Spinal cord (tissue), 10 donors: ENCODE measurements around the gene BCAT1. TPM values are rescaled to one million over a fixed set of nuclear protein-coding genes. Genes with fewer than 3 reads are reported as not detected.

ENCODE experiments used
- DNase-seq, 6 donors: peaks; one replicate each; pipeline versions ENCODE4 v3.0.0 to v3.0.0-alpha.2; 2013 to 2015; ENCODE audit warnings: low spot score in 6 of 6, low read depth in 4 of 6
- H3K27ac ChIP-seq: one replicate; pipeline ENCODE4 v1.5.1; 2013; ENCODE audit warnings: low read depth, low read length, control low read depth
- H3K27me3 ChIP-seq: one replicate; pipeline ENCODE4 v1.6.1; 2013; ENCODE audit warnings: low read length; ENCODE audit not compliant: control insufficient read depth, insufficient read depth
- H3K36me3 ChIP-seq: one replicate; pipeline ENCODE4 v1.6.1; 2013; ENCODE audit warnings: low read length; ENCODE audit not compliant: control insufficient read depth, insufficient read depth
- H3K4me1 ChIP-seq: one replicate; pipeline ENCODE4 v1.6.1; 2013; ENCODE audit warnings: low read length; ENCODE audit not compliant: control insufficient read depth, insufficient read depth
- H3K4me3 ChIP-seq: one replicate; pipeline ENCODE4 v1.5.1; 2013; ENCODE audit warnings: low read depth, low read length, control low read depth
- H3K9me3 ChIP-seq: one replicate; pipeline ENCODE4 v1.6.1; 2013; ENCODE audit warnings: low read length; ENCODE audit not compliant: control insufficient read depth, insufficient read depth
- WGBS: methylation state at CpG from one replicate; pipeline ENCODE4 v1.1.5; 2013; ENCODE audit warnings: missing lambda C conversion rate; ENCODE audit not compliant: insufficient coverage; 5-methylcytosine and 5-hydroxymethylcytosine counted together
- polyA plus RNA-seq, 2 donors: library from polyadenylated mRNA; unstranded; fragments of 120-200 nt; gene quantifications; one replicate each; pipeline ENCODE4 v1.2.1, GENCODE V29; 2013; ENCODE audit not compliant: insufficient read length in 2 of 2
- total RNA-seq, 2 donors: library from RNA; depleted of rRNA in 1 of 2; stranded (reverse); fragments of 120-200 nt in 1 of 2; fragments of >200 nt in 1 of 2; gene quantifications; one replicate each; pipeline versions ENCODE4 v1.2.3 to v1.2.4, GENCODE V29; 2013 to 2014
- donor health status: healthy.

BCAT1 gene
- total and polyA plus RNA-seq, 4 donors = 15.6 to 51.6 (median 29.1) TPM

GRCh38 chr12:24839268-24839791, 109.6 kb downstream of the BCAT1 start:
- H3K27me3 ChIP-seq = no peaks in the 10 kb centered on the region
- no peak overlapping the region for H3K27ac ChIP-seq
- H3K4me1 ChIP-seq = no peaks in the 10 kb centered on the region
- H3K9me3 ChIP-seq = no peaks in the 10 kb centered on the region
- 93% methylated on average over 7 of the region's 13 CpGs for WGBS
- DNase-seq = no peak
- H3K4me3 ChIP-seq = no peak overlapping the region
- H3K36me3 ChIP-seq = peaks cover 2% of the 10 kb centered on the region

GRCh38 chr12:24838531-24838950, 110.4 kb downstream of the BCAT1 start:
- WGBS = 80% methylated on average over 1 of the region's 2 CpGs
- Histone ChIP-seq H3K9me3 (no peaks in the 10 kb centered on the region), H3K27me3 (no peaks in the 10 kb centered on the region), H3K4me1 (no peaks in the 10 kb centered on the region), H3K27ac (no peak overlapping the region), H3K36me3 (peaks cover 2% of the 10 kb centered on the region), H3K4me3 (no peak overlapping the region)
- peak in 1 of 6 donors; percentile 59 for DNase-seq

- DNase-seq = no peak
- H3K36me3 ChIP-seq = peaks cover 2% of the 10 kb centered on the region
- no peak overlapping the region for H3K27ac ChIP-seq
- H3K4me1 ChIP-seq = no peaks in the 10 kb centered on the region
- H3K27me3 ChIP-seq = no peaks in the 10 kb centered on the region
- H3K4me3 ChIP-seq = no peak overlapping the region
- no peaks in the 10 kb centered on the region for H3K9me3 ChIP-seq
- no CpG with 5 or more reads among the region's 2 CpGs for whole genome bisulfite sequencing
These were observed 113.5 kb downstream of the BCAT1 start for GRCh38 chr12:24835377-24835776.

- Histone ChIP-seq H3K4me1 (no peaks in the 10 kb centered on the region), H3K9me3 (no peaks in the 10 kb centered on the region), H3K36me3 (peaks cover 2% of the 10 kb centered on the region), H3K27ac (no peak overlapping the region), H3K27me3 (no peaks in the 10 kb centered on the region), H3K4me3 (no peak overlapping the region)
- DNase-seq = no peak
- 88% methylated on average over 2 of the region's 3 CpGs for WGBS
These were observed 115.4 kb downstream of the BCAT1 start for GRCh38 chr12:24833513-24833912.

- Histone ChIP-seq H3K27me3 (no peaks in the 10 kb centered on the region), H3K4me1 (no peaks in the 10 kb centered on the region), H3K9me3 (no peaks in the 10 kb centered on the region), H3K4me3 (no peak overlapping the region), H3K36me3 (no peaks in the 10 kb centered on the region), H3K27ac (no peak overlapping the region)
- WGBS = 97% methylated on average over 3 of the region's 5 CpGs
- DNase-seq = no peak
These were observed 124.9 kb downstream of the BCAT1 start for GRCh38 chr12:24823808-24824515.

GRCh38 chr12:24822121-24822899, 126.6 kb downstream of the BCAT1 start:
- DNase-seq = no peak
- WGBS = no CpG with 5 or more reads among the region's 5 CpGs

GRCh38 chr12:24821691-24822090, 127.2 kb downstream of the BCAT1 start:
- WGBS = 81% methylated on average over 3 of the region's 3 CpGs
- no peaks in the 10 kb centered on the region for H3K9me3 ChIP-seq
- H3K27me3 ChIP-seq = no peaks in the 10 kb centered on the region
- H3K27ac ChIP-seq = no peak overlapping the region
- peak in 1 of 6 donors; percentile 42 for DNase-seq
- H3K36me3 ChIP-seq = no peaks in the 10 kb centered on the region
- H3K4me3 ChIP-seq = no peak overlapping the region
- no peaks in the 10 kb centered on the region for H3K4me1 ChIP-seq

More at GRCh38 chr12:24822121-24822899, 126.6 kb downstream of the BCAT1 start:
- no peaks in the 10 kb centered on the region for H3K36me3 ChIP-seq
- no peak overlapping the region for H3K4me3 ChIP-seq
- no peaks in the 10 kb centered on the region for H3K27me3 ChIP-seq
- no peak overlapping the region for H3K27ac ChIP-seq
- H3K4me1 ChIP-seq = no peaks in the 10 kb centered on the region
- H3K9me3 ChIP-seq = no peaks in the 10 kb centered on the region

GRCh38 chr12:24820872-24821271, 128.0 kb downstream of the BCAT1 start:
- DNase-seq = no peak
- Histone ChIP-seq H3K27ac (no peak overlapping the region), H3K36me3 (no peaks in the 10 kb centered on the region), H3K27me3 (no peaks in the 10 kb centered on the region), H3K4me1 (no peaks in the 10 kb centered on the region), H3K9me3 (no peaks in the 10 kb centered on the region), H3K4me3 (no peak overlapping the region)
- WGBS = 78% methylated on average over 4 of the region's 5 CpGs

GRCh38 chr12:24818351-24818750, 130.6 kb downstream of the BCAT1 start:
- no CpG with 5 or more reads among the region's 1 CpG for WGBS
- H3K36me3 ChIP-seq = no peaks in the 10 kb centered on the region
- DNase-seq = no peak
- H3K27me3 ChIP-seq = no peaks in the 10 kb centered on the region
- H3K4me1 ChIP-seq = no peaks in the 10 kb centered on the region
- H3K4me3 ChIP-seq = no peak overlapping the region
- no peak overlapping the region for H3K27ac ChIP-seq
- no peaks in the 10 kb centered on the region for H3K9me3 ChIP-seq

- no peak overlapping the region for H3K4me3 ChIP-seq
- no peaks in the 10 kb centered on the region for H3K4me1 ChIP-seq
- H3K9me3 ChIP-seq = no peaks in the 10 kb centered on the region
- WGBS = no CpG with 5 or more reads among the region's 1 CpG
- no peak for DNase-seq
- no peak overlapping the region for H3K27ac ChIP-seq
- no peaks in the 10 kb centered on the region for H3K36me3 ChIP-seq
- no peaks in the 10 kb centered on the region for H3K27me3 ChIP-seq
These were observed 133.8 kb downstream of the BCAT1 start for GRCh38 chr12:24815114-24815423.
